Gastrocnemius medialis (tissue), 4 donors: ENCODE measurements around the gene CERKL. TPM values are rescaled to one million over a fixed set of nuclear protein-coding genes. Genes with fewer than 3 reads are reported as not detected.

Experiments used
- ATAC-seq, 2 donors: fragments of 150-250 bp; one replicate each; pipeline ENCODE4 v1.9.1; 2016
- DNase-seq, 2 donors: peaks; one replicate each; pipeline ENCODE4 v3.0.0-alpha.2; 2019
- H3K27ac ChIP-seq, 4 donors: fragments of 200-600 bp; sonication (generic); 1 replicate in 1 of 4; 2 replicates in 3 of 4; pipeline ENCODE4 v1.5.1; 2016 to 2018; ENCODE audit warnings: mild to moderate bottlenecking in 2 of 4, moderate library complexity in 1 of 4
- H3K27me3 ChIP-seq, 3 donors: fragments of 200-600 bp; sonication (generic) in 2 of 3; 1 replicate in 1 of 3; 2 replicates in 2 of 3; pipeline versions ENCODE4 v1.5.1 to v1.6.0; 2016 to 2019; ENCODE audit warnings: mild to moderate bottlenecking in 1 of 3, moderate library complexity in 1 of 3
- H3K36me3 ChIP-seq, 2 donors: fragments of 200-600 bp; sonication (generic) in 1 of 2; one replicate each; pipeline ENCODE4 v1.5.1; 2017 to 2018
- H3K4me1 ChIP-seq, 2 donors: fragments of 200-600 bp; sonication (generic) in 1 of 2; one replicate each; pipeline ENCODE4 v1.5.1; 2016 to 2017; ENCODE audit warnings: mild to moderate bottlenecking in 2 of 2
- H3K4me3 ChIP-seq, 4 donors: fragments of 200-600 bp; sonication (generic) in 3 of 4; 1 replicate in 1 of 4; 2 replicates in 3 of 4; pipeline ENCODE4 v1.5.1; 2016 to 2019; ENCODE audit warnings: mild to moderate bottlenecking in 2 of 4
- H3K9me3 ChIP-seq, 3 donors: fragments of 200-600 bp; sonication (generic) in 2 of 3; 1 replicate in 1 of 3; 2 replicates in 2 of 3; pipeline ENCODE4 v1.5.1; 2016 to 2019
- CTCF ChIP-seq, 5 experiments: fragments of 450-650 bp in 3 of 5; fragments of 200-600 bp in 2 of 5; sonication (generic) in 2 of 5; IDR thresholded peaks in 4 of 5; conservative IDR thresholded peaks in 1 of 5; 1 replicate in 4 of 5; 2 replicates in 1 of 5; pipeline ENCODE4 v1.5.1; 2016 to 2019; ENCODE audit warnings: antibody characterized with exemption in 5 of 5, mild to moderate bottlenecking in 3 of 5, moderate library complexity in 3 of 5
- POLR2A ChIP-seq, 2 donors: fragments of 450-650 bp; IDR thresholded peaks; one replicate each; pipeline ENCODE4 v1.6.1; 2017; ENCODE audit warnings: antibody characterized with exemption in 2 of 2, mild to moderate bottlenecking in 2 of 2, moderate library complexity in 2 of 2
- in situ Hi-C, 4 donors: fragments of 200-750 bp; cut with MboI; loops; one replicate each; pipeline versions ENCODE4 v1.15.0 to v1.8.0; 2017; ENCODE audit warnings: low sequenced_read_pairs in 4 of 4
- intact Hi-C: fragments of 100-400 bp; cut with DNase I; formaldehyde crosslinking; loops from one replicate; pipeline ENCODE4 v1.15.1; 2023; ENCODE audit warnings: low total_unique reads
- total RNA-seq, 4 donors: library from RNA; depleted of rRNA; stranded (reverse); fragments of >200 nt; gene quantifications; one replicate each; pipeline versions ENCODE4 v1.1.0 to v1.2.3, GENCODE V29; 2016

The CERKL gene
- total RNA-seq, 4 donors from 2014 or later, result 0.07 TPM; not detected in 3

GRCh38 chr2:181588546-181588945, 68.4 kb downstream of the CERKL start:
- no peaks in the 10 kb centered on the region for H3K4me1 ChIP-seq
- H3K4me3 ChIP-seq, result no peak overlapping the region
- no peaks in the 10 kb centered on the region for H3K9me3 ChIP-seq
- no peak for DNase-seq
- in situ Hi-C loops (no loop called here), intact Hi-C loops (no loop called here)
- no peaks in the 10 kb centered on the region for H3K36me3 ChIP-seq
- H3K27ac ChIP-seq, result no peak overlapping the region
- TF ChIP-seq CTCF (IDR thresholded peaks at IDR 0.05 in 4 of 5, conservative IDR thresholded peaks at IDR 0.05 in 1 of 5), result no peak
- no peak for TF ChIP-seq POLR2A (IDR thresholded peaks at IDR 0.05)
- no peaks in the 10 kb centered on the region for H3K27me3 ChIP-seq
- ATAC-seq, result no peak

DNA sequence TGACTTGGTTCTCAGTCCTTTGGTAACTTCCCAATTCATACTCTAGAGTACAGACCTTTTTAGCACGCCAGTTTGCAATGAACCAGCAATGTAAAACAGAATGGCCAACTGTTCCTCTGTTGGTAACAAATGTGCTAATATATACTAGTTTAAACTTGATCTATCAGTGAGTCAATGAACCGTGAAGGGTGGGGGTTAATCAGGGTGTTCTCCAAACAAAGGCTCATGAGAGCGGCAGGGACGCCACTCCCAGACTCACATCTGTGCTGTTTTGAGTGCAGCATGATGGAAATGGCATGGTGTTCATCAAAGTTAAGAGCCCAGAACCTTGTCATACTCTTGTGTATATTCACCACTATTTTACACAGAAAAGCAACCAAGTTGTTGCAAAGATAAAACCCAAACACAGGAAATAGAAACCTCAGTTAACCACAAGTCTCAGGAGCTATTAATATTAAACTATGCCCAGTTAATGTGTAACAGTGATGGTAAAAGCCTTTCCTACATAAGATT, 70.3 kb downstream of the CERKL start:
- no peaks in the 10 kb centered on the region for H3K9me3 ChIP-seq
- DNase-seq (no peak), ATAC-seq (no peak)
- TF ChIP-seq CTCF (IDR thresholded peaks at IDR 0.05 in 4 of 5, conservative IDR thresholded peaks at IDR 0.05 in 1 of 5) (no peak), POLR2A (IDR thresholded peaks at IDR 0.05) (no peak)
- H3K27me3 ChIP-seq, result no peaks in the 10 kb centered on the region
- H3K4me3 ChIP-seq, result no peak overlapping the region
- H3K27ac ChIP-seq, result no peak overlapping the region
- in situ Hi-C loops, result no loop called here
- H3K4me1 ChIP-seq, result no peaks in the 10 kb centered on the region
- no peaks in the 10 kb centered on the region for H3K36me3 ChIP-seq
- intact Hi-C loops, result no loop called here

DNA sequence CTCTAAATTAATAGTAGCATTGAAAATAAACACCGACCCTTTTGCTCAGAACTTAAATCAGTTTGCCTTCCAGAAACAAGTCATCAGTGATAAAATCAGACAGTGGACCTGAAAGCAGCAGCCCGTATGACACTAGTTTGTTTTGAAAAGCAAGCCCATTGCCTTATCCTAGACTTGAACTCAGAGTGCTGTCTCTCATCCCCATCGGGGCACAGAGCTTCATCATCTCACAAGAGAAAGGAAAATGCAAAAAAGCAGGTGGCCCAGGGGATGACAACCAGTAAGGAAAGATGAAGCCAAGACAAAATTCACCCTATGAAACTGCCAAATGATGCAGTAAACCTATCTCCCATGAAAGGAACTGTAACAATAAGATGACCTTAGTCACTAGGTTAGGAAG, 71.2 kb downstream of the CERKL start:
- intact Hi-C loops, result no loop called here
- in situ Hi-C loops, result no loop called here
- no peaks in the 10 kb centered on the region for H3K36me3 ChIP-seq

GRCh38 chr2:181581534-181581933, 75.4 kb downstream of the CERKL start:
- H3K36me3 ChIP-seq, result no peaks in the 10 kb centered on the region
- no peak overlapping the region for H3K4me3 ChIP-seq
- intact Hi-C loops, result no loop called here
- in situ Hi-C loops, result no loop called here
- H3K27me3 ChIP-seq, result no peaks in the 10 kb centered on the region
- ATAC-seq (no peak), DNase-seq (no peak)
- no peaks in the 10 kb centered on the region for H3K9me3 ChIP-seq
- H3K27ac ChIP-seq, result no peak overlapping the region
- no peaks in the 10 kb centered on the region for H3K4me1 ChIP-seq
- TF ChIP-seq POLR2A (IDR thresholded peaks at IDR 0.05) (no peak), CTCF (IDR thresholded peaks at IDR 0.05 in 4 of 5, conservative IDR thresholded peaks at IDR 0.05 in 1 of 5) (no peak)

More for the DNA sequence above, 71.2 kb downstream of the CERKL start:
- TF ChIP-seq CTCF (IDR thresholded peaks at IDR 0.05 in 4 of 5, conservative IDR thresholded peaks at IDR 0.05 in 1 of 5) (no peak), POLR2A (IDR thresholded peaks at IDR 0.05) (no peak)
- ATAC-seq, result no peak
- no peaks in the 10 kb centered on the region for H3K9me3 ChIP-seq
- no peaks in the 10 kb centered on the region for H3K27me3 ChIP-seq
- H3K4me1 ChIP-seq, result no peaks in the 10 kb centered on the region
- H3K27ac ChIP-seq, result no peak overlapping the region
- H3K4me3 ChIP-seq, result no peak overlapping the region
- DNase-seq, result no peak

- Histone ChIP-seq H3K4me3 (no peak overlapping the region), H3K36me3 (no peaks in the 10 kb centered on the region), H3K9me3 (no peaks in the 10 kb centered on the region), H3K4me1 (no peaks in the 10 kb centered on the region), H3K27ac (no peak overlapping the region), H3K27me3 (no peaks in the 10 kb centered on the region)
- in situ Hi-C loops (no loop called here), intact Hi-C loops (no loop called here)
- TF ChIP-seq POLR2A (IDR thresholded peaks at IDR 0.05), result no peak
- no peak for TF ChIP-seq CTCF (IDR thresholded peaks at IDR 0.05 in 4 of 5, conservative IDR thresholded peaks at IDR 0.05 in 1 of 5)
- DNase-seq, result no peak
- no peak for ATAC-seq
These were observed 78.1 kb downstream of the CERKL start for GRCh38 chr2:181578829-181579228.
